Activated T-cell treated with anti-CD3 and anti-CD28 coated beads for 4 hours (primary cell): ENCODE measurements around the gene NKIRAS2.

Source experiments
- DNase-seq: peaks from one replicate; pipeline ENCODE4 v3.0.0-alpha.2; 2020

NKIRAS2 gene

GRCh38 chr17:42019509-42020404 is at the start of gene NKIRAS2:
NKIRAS2 (plus strand) TSS chr17:42020090; CDS start chr17:42021578, 1,488 bp downstream.
- peak; percentile 87 for DNase-seq

- DNase-seq = no peak
These were observed 49.0 kb upstream of the NKIRAS2 start for GRCh38 chr17:41970901-41971331.

- DNase-seq = no peak
These were observed 48.0 kb upstream of the NKIRAS2 start for GRCh38 chr17:41971721-41972523.

- no peak for DNase-seq
These were observed 47.1 kb upstream of the NKIRAS2 start for GRCh38 chr17:41972571-41973407.

GRCh38 chr17:41973408-41973811 is 46.5 kb upstream of the NKIRAS2 start:
- DNase-seq = no peak

- DNase-seq = no peak
These were observed 45.9 kb upstream of the NKIRAS2 start for GRCh38 chr17:41974031-41974430.

- no peak for DNase-seq
These were observed 45.2 kb upstream of the NKIRAS2 start for GRCh38 chr17:41974658-41975057.

GRCh38 chr17:41975099-41976083 is 44.5 kb upstream of the NKIRAS2 start:
- no peak for DNase-seq

- no peak for DNase-seq
These were observed 43.6 kb upstream of the NKIRAS2 start for GRCh38 chr17:41976142-41976768.

- DNase-seq = no peak
These were observed 41.9 kb upstream of the NKIRAS2 start for GRCh38 chr17:41977991-41978390.

GRCh38 chr17:41982026-41982760 is 37.7 kb upstream of the NKIRAS2 start:
- no peak for DNase-seq

GRCh38 chr17:41984454-41984853 is 35.4 kb upstream of the NKIRAS2 start:
- no peak for DNase-seq

GRCh38 chr17:41985919-41986318 is 34.0 kb upstream of the NKIRAS2 start:
- DNase-seq = no peak

GRCh38 chr17:41986634-41987033 is 33.3 kb upstream of the NKIRAS2 start:
- DNase-seq = no peak

GRCh38 chr17:41987642-41988041 is 32.2 kb upstream of the NKIRAS2 start:
- DNase-seq = no peak

- no peak for DNase-seq
These were observed 31.5 kb upstream of the NKIRAS2 start for GRCh38 chr17:41988418-41988817.

GRCh38 chr17:41989702-41990419 is 30.0 kb upstream of the NKIRAS2 start:
- DNase-seq = no peak

GRCh38 chr17:41992576-41992975 is 27.3 kb upstream of the NKIRAS2 start:
- DNase-seq = no peak

- no peak for DNase-seq
These were observed 23.1 kb upstream of the NKIRAS2 start for GRCh38 chr17:41996855-41997164.

GRCh38 chr17:41998497-41998896 is 21.4 kb upstream of the NKIRAS2 start:
- DNase-seq = no peak
